NCI-H69 (cell line): ENCODE results near the gene GLRA3.
"Not testable (repeated sequence)": the region's sequence is repeated elsewhere in the genome, so short reads cannot be mapped to it uniquely, and the experiment has no call there.

ENCODE experiments used
- DNase-seq: peaks from one replicate; lab custom pipeline; 2025; lab: John Stamatoyannopoulos, UW

The GLRA3 gene

GRCh38 chr4:174714393-174715211 is 114.4 kb downstream of the GLRA3 start:
- peak; percentile 67 for DNase-seq

- no peak for DNase-seq
These were observed 115.2 kb downstream of the GLRA3 start for GRCh38 chr4:174713821-174714220.

- no peak for DNase-seq
These were observed 115.9 kb downstream of the GLRA3 start for GRCh38 chr4:174713181-174713580.

- no peak for DNase-seq
These were observed 119.5 kb downstream of the GLRA3 start for GRCh38 chr4:174709526-174709925.

- no peak for DNase-seq
These were observed 120.7 kb downstream of the GLRA3 start for GRCh38 chr4:174708381-174708780.

GRCh38 chr4:174707902-174708301 is 121.1 kb downstream of the GLRA3 start:
- no peak for DNase-seq

GRCh38 chr4:174707051-174707676 is 121.9 kb downstream of the GLRA3 start:
- no peak for DNase-seq

- no peak for DNase-seq
These were observed 126.0 kb downstream of the GLRA3 start for GRCh38 chr4:174702979-174703478.

GRCh38 chr4:174699654-174700053 is 129.4 kb downstream of the GLRA3 start:
- no peak for DNase-seq

- no peak for DNase-seq
These were observed 131.2 kb downstream of the GLRA3 start for GRCh38 chr4:174697896-174698295.

GRCh38 chr4:174697202-174697601 is 131.8 kb downstream of the GLRA3 start:
- DNase-seq: no peak

GRCh38 chr4:174696657-174697056 is 132.4 kb downstream of the GLRA3 start:
- no peak for DNase-seq

GRCh38 chr4:174691876-174692275 is 137.2 kb downstream of the GLRA3 start:
- not testable (repeated sequence) for DNase-seq

- DNase-seq: no peak
These were observed 138.4 kb downstream of the GLRA3 start for GRCh38 chr4:174690665-174691064.

- DNase-seq: no peak
These were observed 139.4 kb downstream of the GLRA3 start for GRCh38 chr4:174689618-174690017.

- DNase-seq: no peak
These were observed 142.2 kb downstream of the GLRA3 start for GRCh38 chr4:174686826-174687225.

GRCh38 chr4:174681723-174682300 is 147.2 kb downstream of the GLRA3 start:
- DNase-seq: no peak

GRCh38 chr4:174674305-174674840 is 154.7 kb downstream of the GLRA3 start:
- DNase-seq: no peak

GRCh38 chr4:174673865-174674264 is 155.2 kb downstream of the GLRA3 start:
- no peak for DNase-seq

GRCh38 chr4:174672276-174672675 is 156.8 kb downstream of the GLRA3 start:
- no peak for DNase-seq

- no peak for DNase-seq
These were observed 159.8 kb downstream of the GLRA3 start for GRCh38 chr4:174669270-174669669.

GRCh38 chr4:174665799-174666198 is 163.2 kb downstream of the GLRA3 start:
- no peak for DNase-seq

- no peak for DNase-seq
These were observed 165.8 kb downstream of the GLRA3 start for GRCh38 chr4:174663216-174663615.
